T-helper 2 cell treated with Interferon-gamma antibody and Interleukin-4, amounts not matched to agents 100 ng/mL and 5 ng/mL, for 36 hours (primary cell): ENCODE results near the gene UBASH3B. TPM values are rescaled to one million over a fixed set of nuclear protein-coding genes. Genes with fewer than 3 reads are reported as not detected.
"Not testable (repeated sequence)": the region's sequence is repeated elsewhere in the genome, so short reads cannot be mapped to it uniquely, and the experiment has no call there.

Experiments
- intact Hi-C: fragments of 100-400 bp; cut with micrococcal nuclease; formaldehyde crosslinking; loops from one replicate; pipeline ENCODE4 v1.15.1; 2023
- total RNA-seq: library from RNA; stranded (reverse); gene quantifications from 2 replicates; pipeline ENCODE4 v1.2.3, GENCODE V29; 2022

UBASH3B gene
- total RNA-seq, 1 donor from 2014 or later, result 22.9 TPM

- intact Hi-C loops, result no loop called here
Observed at GRCh38 chr11:122728561-122728960, 73.0 kb downstream of the UBASH3B start.

GRCh38 chr11:122729139-122729538 is 73.6 kb downstream of the UBASH3B start:
- intact Hi-C loops, result no loop called here

DNA sequence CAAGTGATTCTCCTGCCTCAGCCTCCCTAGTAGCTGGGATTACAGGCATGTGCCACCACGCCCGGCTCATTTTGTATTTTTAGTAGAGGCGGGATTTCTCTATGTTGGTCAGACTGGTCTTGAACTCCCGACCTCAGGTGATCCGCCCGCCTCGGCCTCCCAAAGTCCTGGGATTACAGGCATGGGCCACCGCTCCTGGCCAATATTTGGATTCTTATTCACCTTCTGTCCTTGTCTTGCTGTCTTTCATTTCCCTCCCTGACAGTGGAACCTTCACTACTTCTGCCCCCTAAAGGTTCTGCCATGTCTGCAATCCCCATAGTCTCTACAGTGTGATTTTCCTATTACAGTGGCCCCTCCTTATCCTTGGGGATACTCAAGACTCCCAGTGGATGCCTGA is 75.2 kb downstream of the UBASH3B start:
- intact Hi-C loops, result not testable (repeated sequence)

GRCh38 chr11:122731500-122731913 is 76.0 kb downstream of the UBASH3B start:
- intact Hi-C loops, result no loop called here

GRCh38 chr11:122732342-122733315 is 77.1 kb downstream of the UBASH3B start:
- intact Hi-C loops, result no loop called here

- intact Hi-C loops, result no loop called here
Observed at GRCh38 chr11:122733318-122733717, 77.8 kb downstream of the UBASH3B start.

DNA sequence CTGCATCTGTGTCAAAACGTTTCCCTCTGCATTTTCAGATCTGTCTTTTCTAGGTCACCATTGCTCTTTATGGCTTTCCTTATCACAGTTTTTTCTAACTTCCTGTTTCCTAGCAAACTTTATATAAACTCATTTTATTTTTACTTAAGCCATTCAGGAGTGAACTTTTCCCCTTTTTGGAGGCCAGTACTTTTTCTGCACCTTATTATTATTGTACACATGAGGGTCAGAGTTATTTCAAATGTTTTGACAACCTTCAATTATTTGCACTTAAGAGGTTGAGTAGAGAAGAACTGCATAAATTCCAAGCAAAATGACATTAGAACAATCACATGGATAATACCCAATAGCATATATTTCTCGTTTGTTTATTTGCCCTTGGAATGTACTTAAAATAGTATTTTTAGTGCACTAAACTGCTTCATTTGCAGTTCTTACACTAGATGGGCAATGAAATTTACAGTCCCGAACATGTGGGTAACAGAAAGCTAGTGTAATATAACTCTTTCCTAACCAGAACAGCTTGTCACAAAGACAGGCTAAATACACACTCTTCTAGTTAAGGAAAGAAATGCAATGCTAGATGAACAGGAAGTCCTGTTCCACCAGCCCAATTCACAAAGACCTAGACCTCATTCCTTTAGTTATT is 79.5 kb downstream of the UBASH3B start:
- intact Hi-C loops, result no loop called here

DNA sequence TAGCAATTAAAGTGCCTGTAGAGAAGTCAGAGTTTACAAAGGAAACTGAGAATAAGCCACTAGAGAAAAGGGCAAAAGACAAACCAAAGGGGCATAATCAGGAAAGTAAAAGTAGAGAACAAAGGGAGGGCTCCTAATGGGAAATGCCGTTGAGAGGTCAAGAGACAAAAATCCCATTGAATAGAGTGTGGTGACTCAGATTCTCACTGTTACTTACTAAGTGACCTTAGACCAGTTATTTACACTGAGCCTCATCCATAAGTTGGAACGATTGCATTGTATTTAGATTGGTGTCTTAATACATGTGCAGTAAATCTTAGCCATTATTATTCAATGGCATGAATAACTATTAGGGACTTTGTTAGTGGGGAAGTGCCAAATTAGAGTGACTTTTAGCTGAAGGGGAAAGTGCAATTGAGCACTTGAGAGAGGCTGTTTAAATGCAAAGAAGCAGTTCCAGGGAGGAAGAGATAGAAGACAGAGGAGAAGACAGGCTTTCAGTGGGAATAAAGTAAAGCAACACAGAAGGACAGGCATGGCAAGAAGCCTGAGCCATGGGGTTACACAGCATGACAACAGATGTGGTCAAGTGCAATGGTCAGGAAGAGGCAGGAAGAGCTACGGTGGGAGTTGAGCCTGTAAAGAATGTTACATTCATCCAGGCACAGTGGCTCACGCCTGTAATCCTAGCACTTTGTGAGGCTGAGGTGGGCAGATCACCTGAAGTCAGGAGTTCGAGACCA is 82.6 kb downstream of the UBASH3B start:
- intact Hi-C loops, result no loop called here

DNA sequence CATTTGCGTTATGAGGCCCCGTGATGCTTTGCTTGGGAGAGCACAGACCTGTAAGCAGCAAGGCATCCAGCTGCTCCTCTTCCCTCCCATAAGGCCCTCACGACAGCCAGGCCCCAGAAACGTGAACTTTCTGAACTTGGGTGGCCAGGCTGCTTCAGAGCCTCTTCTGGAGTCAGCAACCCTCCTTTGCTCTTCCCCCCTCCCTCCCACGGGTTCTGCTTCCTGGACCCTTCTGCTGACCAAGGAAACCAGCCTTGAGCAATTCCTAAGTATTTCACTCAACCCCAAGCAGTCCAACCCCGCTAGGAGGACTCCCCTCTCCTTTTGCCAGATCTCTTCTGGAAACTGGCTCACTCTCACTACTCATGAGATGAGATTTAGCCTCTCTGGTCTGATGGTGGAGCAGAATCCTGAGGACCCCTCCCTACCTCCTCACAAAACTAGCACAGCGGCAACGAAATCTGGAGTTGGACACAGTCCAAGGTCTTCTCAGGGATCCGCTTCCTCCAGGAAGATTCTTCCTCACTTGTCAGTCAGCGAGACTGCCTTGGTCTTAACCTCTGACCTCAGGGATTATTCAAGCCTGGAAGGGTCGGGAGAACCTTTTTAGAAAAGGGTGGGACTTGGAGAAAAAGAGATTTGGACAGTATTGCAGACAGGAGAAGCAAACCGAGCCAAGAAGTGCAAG is 86.2 kb downstream of the UBASH3B start:
- intact Hi-C loops, result no loop called here

- intact Hi-C loops, result no loop called here
Observed at GRCh38 chr11:122742301-122743018, 86.9 kb downstream of the UBASH3B start.

GRCh38 chr11:122743097-122743741 is 87.7 kb downstream of the UBASH3B start:
- intact Hi-C loops, result no loop called here

- intact Hi-C loops, result loop anchor here (1.0 to 2.0 kb wide), 4 partner anchors 17 to 318 kb away; partner anchors contain the start of genes HSPA8 and UBASH3B
Observed at GRCh38 chr11:122743949-122744348, 88.4 kb downstream of the UBASH3B start.

DNA sequence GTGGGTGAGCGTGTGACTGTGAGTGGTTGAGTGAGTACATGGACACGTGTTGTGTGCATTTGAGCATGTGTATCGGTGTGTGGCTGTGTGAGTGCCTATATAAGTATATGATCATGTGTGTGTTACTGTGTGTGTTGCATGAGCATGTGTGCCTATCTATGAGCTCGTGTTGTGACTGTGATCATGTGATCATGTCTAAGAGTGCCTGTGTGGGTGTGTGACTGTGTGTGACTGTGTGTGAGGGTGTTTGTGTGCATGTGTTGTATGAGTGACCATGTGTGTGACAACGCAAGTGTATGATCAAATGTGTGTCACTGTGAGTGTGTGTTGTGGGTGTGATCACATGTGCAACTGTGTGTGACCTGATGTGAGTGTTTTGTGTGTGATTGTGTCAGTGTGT is 88.8 kb downstream of the UBASH3B start:
- intact Hi-C loops, result loop anchor here (1.0 to 2.0 kb wide), 4 partner anchors 17 to 318 kb away; partner anchors contain the start of genes HSPA8 and UBASH3B

GRCh38 chr11:122745111-122745510 is 89.6 kb downstream of the UBASH3B start:
- intact Hi-C loops, result loop anchor here (2.0 kb wide), 1 partner anchor 90 kb away; the partner anchor contains the start of gene UBASH3B

DNA sequence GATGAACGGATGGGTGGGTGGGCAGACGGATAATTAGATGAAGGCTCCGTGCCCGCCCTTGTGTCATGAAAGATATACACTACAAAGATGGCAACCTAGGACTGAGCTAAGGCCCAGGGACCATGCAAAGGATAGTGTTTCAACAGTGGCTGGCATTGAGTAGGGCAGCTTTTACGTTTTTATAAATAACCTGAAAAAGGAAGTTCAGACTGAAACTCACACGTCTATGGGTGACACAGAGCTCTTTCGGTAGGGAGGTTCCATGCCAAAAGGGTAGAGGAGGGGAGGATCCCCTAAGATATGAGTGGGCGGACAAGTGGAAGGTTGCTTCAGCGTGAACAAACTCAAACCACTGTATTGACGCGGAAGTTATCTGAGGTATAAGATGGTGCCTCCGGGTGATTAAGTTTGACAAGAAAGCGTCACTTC is 90.5 kb downstream of the UBASH3B start:
- intact Hi-C loops, result no loop called here

DNA sequence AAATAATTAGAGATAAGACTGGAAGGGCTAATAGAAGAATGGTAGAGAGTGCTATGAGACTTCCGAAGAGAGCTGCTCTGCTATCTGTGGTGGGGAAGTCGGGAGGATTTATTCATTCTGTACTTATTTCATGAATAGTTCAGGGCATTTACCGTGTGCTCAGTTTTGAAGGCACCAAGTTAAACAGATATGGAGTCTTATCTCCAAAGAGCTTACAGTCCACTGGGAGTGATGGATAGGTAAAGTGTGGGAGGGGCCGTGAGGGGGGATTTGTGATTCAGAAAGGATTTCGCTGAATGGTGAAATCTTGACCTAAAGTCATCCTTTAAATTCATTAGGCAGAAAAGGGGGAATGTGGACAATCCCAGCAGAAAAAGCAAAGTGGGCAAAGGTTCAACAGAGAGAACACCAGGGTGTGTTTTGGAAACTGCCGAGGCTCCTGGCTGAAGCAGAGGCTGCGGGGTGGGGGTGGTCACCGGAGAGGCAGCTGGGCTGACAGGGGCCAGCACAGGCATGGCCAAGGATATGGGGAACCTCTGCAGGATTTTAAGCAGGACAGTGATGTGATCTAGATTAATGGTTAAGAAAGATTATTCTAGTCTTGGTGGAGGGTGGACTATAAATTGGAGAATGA is 91.2 kb downstream of the UBASH3B start:
- intact Hi-C loops, result no loop called here

- intact Hi-C loops, result no loop called here
Observed at GRCh38 chr11:122747351-122747781, 91.8 kb downstream of the UBASH3B start.

- intact Hi-C loops, result no loop called here
Observed at GRCh38 chr11:122749005-122749687, 93.6 kb downstream of the UBASH3B start.

- intact Hi-C loops, result no loop called here
Observed at GRCh38 chr11:122750049-122750448, 94.5 kb downstream of the UBASH3B start.
